Stimulated activated CD4-positive, alpha-beta T cell treated with anti-CD3 and anti-CD28 coated beads, TNF-alpha, amount 100 ng/mL, for 1 hour (primary cell): ENCODE results near the gene COTL1.

Experiments used
- DNase-seq, 3 donors: peaks; one replicate each; pipeline ENCODE4 v3.0.0-alpha.2; 2020; ENCODE audit warnings: low read depth in 3 of 3, low spot score in 1 of 3

COTL1 gene

DNA sequence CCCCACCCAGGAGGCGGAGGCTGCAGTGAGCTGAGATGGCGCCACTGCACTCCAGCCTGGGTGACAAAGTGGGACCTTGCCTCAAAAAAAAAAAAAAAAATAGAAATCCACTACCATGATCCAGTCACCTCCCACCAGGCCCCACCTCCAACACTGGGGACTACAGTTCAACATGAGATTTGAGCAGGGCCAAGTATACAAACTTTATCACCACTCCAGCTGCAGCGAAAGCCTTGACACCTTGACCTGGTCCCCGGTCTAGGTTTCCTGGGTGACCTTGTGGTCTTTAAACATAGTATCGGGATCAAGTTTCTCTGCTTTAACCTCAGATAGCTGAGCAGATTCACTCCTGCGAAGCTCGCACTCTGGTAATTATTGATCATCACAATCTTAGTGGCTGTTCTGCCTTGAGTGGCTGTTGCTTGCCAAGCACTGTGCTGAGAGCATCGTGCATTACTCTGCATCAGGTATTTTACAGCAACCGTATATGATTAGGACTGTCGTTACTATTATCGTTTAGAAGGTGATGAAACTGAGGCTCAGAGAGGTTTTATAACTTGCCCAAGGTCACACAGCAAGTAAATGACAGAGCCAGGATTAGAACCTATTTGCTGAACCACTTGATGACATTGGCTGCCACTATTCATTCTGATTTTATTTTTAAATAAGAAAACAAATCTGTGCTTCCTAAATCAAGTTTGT lies 63.1 kb downstream of the COTL1 start:
- DNase-seq = no peak

DNA sequence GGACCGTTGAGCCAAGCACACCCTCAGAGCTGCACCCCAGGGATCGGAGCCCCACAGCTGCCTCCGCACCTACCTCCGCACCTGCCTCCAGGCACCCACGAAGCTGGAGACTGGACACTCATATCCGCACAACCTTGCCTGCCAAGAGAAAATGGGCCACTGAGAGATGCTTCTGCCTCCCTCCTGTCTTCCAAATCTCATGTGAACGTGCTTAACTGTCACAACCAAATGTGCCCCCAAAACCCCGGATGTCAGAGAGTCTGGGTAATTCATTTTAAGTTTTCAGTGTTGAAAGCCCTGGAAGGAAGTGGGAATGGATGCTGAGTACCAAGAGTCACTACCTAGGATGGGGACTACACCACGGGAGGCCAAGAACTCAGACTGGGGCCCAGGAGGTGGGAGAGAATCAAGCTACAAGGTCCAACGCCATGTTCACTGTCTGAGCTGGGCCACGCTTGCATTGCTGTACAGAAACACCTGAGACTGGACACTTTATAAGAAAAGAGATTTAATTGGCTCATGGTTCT lies 63.9 kb downstream of the COTL1 start:
- no peak for DNase-seq

DNA sequence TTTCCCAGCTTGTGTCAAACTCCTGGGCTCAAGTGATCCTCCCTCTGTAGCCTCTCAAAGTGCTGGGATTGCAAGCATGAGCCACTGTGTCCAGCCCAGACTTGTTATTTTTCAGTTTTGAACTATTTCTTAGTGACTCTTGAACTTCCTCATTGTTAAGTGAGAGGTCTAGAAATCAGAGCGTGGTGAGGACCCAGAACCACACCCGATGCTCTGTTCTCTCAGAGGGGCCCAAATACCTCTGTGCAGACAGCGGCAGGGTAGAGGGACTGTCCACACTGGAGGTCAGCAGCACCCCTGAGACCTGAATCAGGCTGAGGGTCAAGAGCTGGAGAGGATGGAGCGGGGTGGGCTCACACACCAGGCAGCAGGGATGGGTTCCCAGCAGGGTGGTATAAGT lies 65.7 kb downstream of the COTL1 start:
- no peak for DNase-seq

DNA sequence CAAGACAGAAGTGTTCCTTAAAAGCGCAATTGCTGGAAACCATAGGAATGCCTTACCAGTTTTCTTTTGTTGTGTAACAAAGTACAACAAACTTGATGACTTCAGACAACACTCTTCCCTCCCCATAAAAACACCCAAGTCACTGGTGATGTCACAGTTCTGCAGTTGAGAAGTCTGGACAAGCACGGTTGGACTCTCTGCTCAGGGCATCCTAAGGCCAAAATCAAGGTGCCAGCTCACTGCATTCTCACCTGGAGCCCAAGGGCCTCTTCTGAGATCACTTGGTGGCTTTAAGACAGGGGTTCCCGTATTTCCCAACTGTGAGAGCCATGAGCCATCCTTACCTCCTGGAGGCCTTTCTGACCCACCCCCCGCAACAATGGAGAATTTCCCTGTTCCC lies 67.8 kb downstream of the COTL1 start:
- DNase-seq = no peak

DNA sequence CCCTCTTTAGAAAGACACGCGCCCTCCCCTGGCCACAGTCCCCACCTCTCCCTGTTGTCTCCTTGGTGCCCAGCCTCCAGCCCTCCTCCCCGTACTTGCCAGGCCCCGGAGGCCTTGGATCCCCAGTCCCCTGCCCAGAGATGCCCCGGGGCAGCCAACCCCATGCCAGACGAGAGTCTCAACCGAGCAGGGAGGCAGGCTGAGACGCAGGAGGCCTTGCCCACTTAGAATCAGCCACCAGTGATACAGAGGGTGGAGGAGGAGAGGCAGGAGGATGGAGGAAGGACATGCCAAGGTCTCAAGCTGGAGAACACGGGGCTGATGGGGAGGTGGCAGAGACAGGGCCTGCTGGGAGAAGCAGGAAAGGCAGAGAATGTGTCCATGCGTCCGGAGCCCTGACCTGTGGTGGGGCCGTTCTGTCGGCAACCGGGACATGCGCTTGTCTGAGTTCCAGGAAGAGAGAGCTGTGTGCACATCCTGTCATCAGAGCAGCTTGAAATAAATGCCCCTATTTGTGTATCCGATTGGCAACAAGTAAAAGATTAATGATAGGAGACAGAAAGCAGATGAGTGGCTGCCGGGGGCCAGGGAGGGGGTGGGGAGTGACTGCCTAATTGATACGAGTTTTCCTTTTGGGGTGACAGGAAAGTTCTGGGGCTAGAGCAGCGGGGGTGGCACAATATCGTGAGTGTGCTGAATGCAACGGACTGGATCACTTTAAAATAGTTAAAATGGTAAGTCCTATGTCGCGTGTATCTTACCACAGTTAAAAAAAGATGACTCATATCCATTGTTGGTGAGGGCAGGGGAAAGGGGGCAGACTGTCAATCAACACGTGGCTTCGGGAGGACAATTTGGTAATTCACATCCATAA lies 68.7 kb downstream of the COTL1 start:
- no peak for DNase-seq

DNA sequence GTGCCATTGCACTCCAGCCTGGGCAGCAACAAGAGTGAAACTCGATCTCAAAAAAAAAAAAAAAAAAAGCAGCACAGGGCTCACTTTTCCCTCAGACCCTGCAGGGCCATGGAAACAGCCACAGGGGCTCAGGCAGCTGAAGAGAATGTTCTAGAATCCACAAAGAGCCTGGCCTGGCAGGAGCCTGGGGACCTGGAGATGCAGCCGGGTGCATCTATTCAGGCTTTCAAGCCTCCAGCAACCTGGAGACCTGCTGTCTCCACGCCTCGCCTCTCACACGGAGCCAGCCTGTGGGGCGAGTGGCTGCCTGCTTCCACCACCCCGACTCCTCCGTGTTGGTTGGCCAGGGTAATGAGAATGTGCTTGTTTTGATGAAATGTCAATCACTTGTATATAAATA lies 69.4 kb downstream of the COTL1 start:
- no peak for DNase-seq

DNA sequence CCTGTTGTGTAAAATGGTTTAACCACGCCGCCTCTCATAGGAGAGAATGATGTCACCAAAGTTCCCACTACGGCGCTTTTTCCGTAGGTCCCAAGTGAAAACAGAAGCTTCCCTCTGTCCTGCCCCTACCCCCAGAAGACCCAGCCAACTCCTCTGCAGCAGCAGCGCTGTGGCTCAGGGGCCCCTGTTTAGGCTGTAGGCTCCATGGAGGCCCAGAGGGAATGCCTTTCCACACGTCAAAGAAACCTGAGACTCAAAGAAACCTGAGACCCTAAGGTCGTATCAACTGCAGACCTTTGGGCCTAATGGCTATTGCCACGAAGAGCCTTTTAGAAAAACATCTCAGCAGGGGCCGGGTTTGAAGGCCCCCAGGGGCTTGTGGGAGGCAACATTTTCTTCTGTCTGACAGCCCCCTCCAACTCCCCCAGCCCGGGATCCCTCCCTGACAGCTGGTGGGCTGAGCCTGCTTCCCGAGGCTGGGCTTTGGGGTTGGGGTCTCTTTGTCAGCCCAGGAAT lies 70.3 kb downstream of the COTL1 start:
- DNase-seq = no peak

DNA sequence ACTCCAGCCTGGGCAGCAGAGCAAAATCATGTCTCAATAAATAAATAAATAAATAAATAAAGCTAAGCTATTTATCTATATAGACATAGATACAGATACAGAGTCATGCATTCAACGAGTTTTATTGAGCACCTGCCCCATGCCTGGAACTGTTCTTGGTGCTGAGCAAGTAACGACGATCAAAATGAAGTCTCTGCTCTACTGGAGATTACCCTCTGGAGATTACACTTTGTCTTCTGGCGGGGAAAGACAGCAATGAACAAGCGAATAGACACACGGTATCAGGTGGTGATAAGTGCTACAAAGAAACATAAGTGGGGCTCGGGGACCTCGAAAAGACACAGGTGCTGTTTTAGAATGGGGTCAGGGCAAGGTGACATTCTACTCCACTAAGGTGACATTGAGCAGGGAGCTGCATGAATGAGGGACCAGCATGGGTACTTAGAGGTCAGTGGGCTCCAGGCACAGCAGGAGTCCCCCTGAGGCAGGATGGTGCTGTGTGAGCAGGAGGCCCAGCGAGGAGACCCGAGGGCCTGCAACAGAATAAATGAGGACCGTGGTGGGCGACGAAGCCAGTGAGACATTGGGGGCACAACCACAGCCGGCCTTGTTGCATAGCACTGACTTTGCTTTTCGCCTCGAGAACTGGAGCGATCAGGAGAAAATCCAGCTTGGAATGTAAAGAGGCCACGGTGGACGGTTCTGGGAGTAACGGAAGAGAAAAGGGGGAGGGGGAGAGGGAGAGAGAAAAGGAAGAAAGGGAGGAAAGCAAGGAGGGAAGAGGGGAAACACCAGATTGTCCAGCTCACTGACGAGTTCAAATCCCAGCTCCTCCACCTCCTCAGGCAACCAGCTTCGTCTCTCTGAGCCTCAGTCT lies 71.0 kb downstream of the COTL1 start:
- no peak for DNase-seq

DNA sequence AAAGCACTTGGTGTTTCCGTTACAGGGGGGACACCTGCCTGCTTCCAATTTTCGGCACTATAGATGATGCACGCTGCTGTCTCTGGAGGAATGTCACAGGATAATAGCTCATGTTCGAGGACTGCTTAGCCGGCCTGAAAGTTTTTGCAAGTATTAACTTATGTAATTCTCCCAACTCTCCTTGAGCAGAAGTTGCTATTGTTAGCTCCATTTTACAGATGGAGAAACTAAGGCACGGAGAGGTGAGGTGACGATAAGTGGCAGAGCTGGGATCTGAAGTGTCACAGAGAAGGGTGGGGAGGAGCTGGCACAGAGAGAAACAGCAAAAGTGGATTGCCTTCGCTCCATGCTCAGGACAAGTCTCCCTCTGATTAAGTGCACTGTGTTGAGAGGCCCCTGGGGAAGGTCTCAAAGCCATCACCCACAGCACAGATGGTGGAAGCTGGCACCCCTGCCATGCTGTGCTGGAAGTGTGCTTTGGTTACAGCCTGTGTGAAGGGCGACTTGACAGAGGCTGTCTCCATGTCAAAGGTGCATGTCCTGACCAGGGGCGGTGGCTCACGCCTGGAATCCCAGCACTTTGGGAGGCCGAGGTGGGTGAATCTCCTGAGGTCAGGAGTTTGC lies 72.7 kb downstream of the COTL1 start:
- no peak for DNase-seq

DNA sequence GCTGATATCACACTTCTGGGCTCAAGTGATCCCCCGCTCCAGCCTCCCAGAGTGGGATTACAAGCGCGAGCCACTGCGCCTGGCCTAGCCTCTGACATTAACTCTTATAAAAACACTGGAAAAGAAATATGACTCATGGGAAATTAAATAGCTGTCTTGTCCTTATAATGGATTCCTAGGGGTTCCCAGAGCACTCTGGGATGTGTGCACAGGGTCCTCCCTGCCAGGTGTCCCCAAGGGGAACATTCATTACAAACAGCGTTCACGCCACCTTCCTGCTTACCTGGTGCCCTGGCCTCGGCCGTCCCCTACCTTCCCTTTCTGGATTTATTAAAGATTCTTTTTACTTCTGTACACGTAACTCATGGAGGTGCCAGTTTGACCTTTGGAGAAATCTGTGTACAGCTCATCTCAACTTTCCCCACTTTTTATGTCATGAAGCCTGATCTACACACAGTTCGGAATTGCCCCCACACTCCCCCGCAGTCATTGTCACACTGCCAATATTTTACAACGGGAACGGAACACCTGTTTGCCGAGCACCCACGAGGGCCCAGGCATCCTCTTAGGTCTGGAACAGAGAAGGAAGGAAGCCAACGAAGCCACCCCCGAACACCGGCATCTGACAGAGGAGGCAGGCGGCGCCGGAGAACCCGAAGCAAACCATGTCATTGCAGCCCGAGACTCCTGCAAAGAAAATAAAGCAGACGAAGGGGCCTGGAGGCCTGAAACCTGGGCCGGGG lies 73.7 kb downstream of the COTL1 start:
- no peak for DNase-seq

DNA sequence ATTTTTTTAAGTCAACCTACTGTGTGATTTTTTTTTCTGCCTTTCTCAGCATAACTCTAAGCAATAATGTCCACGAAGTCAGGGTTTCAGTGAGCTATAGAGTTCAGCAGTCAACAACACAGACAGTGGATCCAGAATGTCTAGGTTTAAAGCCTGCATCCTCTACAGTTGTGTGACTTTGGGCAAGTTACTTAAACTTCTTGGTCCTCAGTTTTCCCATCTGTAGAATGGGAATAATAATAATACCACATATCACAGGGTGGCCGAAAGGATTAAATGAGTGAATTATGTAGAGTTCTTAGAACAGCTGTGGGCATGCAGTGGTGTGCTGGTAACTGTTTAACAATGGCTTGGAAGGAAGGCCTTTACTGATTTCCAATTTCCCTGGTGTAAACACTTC lies 74.6 kb downstream of the COTL1 start:
- no peak for DNase-seq

DNA sequence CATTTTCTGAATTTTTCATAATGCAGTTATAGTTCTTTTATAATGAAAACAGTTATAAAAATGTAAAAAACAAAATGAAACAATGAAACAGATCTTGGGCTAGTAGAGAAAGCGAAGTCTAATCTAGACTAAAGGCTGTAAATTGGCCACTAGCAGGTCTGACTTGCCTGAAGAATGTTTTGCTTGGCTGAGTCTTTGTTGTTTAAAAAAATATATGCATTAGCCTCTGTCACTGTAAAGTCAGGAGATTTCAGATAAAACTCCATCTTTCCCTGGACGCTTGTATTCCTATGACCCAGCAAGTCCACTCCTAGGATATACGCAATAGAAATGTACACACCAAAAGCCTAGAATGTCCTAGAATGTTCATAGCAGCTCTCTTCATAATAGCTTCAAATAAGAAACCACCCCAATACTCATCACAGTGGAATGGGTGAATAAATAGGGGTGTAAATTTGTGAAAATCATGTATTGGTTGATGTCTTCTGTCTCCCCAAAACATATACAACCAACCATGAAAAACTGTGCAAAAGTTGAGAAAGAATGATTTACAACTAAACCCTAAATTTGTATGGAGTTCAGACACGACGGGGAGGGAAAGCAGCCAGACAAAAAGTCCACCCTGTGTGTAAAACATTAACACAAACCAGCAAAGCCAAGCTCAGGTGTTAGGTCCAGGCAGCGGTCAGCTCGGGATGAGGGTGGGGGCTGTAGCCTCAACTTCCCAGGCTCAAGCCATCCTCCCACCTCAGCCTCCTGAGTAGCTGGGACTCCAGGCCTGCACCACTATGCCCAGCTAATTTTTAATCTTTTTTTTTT lies 75.7 kb downstream of the COTL1 start:
- no peak for DNase-seq

DNA sequence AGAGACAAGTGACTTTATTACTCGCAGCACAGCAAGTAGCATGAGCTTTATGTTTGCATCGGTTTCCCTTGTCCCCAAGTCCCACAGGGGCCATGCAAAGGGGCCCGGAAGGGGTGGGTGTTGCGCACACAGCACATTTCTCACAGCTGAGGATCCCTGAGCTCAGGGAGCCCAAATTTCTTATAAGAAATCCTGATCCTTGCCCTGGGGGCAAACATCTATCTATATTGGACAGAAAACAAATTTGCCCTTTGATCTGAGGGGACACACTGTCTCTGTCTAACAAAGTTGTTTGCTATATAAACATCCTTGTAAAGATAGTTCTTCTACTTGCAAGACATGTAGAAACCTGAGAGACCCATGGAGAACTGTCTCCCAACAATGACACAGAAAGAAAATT lies 77.7 kb downstream of the COTL1 start:
- no peak for DNase-seq

DNA sequence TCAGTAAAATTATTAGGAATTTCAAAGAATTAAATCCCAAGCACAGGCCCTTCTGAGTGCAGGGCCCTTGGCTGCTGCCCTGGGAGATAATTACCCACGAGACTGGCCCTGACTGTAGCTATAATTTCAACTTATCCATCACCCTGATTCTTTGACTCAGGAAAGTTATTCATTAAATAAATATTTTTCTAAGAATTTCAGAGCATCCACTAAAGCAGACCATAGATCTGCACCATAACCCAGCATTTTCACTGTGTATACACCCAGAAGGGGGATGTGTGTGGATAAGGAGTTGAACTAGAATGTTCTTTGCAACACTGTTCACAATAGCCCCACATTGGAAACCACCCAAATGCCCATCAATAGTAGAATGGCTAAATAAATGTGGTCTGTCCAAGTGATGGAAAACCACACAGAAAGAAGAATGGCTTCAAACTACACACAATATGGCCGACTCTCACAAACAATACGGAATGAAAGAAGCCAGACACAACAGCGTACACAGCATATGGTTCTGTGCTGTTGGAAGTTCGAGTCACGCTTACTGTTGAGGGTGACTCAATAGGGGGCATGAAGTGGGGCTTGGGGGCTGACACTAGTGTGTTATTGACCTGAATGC lies 79.5 kb downstream of the COTL1 start:
- DNase-seq = no peak

DNA sequence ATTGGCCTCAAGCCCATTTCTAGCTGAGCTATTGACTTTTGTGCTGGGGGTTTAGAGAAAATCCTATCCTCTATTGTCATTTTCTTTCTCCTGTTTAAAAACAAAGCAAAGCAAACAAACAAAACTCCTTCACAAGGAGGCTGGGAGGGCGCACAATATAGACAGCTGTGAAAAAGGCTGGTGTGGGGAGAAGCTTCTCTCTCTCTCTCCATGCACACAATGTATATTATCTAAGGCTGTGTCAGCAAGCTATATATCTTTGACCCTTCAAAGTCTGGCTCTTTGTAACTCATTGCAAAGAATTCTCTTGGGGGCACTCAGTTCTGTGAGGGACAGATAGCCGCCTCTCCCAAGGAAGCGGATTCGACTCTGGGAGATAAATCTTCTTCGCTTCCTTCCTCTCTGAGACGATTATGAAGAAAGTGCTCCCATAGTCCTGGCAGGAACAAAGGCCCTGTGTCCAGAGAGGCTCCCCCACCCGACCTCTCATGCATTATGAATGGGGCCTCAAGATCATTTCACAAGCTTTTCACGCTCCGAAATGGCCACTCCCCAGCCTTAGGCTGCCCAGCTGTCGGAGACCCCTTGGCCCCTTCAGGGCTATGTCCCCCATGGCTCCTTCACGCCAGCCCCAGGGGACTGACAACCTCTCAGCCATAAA lies 80.3 kb downstream of the COTL1 start:
- no peak for DNase-seq

DNA sequence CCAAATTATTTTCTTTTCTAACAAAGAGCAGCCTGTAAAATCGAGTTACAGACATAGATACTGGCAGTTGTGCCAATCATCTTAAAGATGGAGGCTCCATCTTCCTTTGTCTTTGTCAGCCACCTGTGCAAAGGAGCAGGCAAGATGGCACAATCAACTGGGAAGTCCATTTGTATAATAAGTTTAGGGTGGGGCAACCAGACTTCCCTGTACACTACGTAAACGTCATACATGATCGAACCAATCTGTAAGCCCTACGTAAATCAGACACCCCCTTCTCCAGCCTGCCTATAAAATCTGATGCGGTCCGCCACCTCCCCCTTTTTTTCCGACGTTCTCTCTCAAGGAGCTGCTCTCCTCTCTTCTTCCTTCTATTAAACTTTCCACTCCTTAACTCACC lies 82.0 kb downstream of the COTL1 start:
- DNase-seq = no peak

DNA sequence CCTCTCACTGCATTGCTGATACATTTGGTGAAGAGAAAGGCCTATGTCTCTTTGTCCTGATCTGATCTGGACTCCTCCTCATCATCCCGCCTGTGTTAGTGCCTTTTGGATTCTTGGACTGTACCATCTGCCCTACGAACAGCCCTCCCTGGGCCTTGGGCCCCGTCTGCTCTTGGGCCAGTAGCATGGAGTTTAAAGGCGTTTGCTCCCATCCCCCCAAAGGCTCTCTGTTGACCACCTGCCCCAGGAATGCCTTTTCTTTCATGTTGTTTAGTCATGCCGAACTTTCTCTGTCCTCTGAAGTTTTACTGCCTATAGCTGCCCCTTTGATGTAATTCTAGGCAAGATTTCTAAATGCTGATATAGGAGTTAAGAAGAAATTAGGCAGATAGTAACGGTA lies 82.5 kb downstream of the COTL1 start:
- no peak for DNase-seq

DNA sequence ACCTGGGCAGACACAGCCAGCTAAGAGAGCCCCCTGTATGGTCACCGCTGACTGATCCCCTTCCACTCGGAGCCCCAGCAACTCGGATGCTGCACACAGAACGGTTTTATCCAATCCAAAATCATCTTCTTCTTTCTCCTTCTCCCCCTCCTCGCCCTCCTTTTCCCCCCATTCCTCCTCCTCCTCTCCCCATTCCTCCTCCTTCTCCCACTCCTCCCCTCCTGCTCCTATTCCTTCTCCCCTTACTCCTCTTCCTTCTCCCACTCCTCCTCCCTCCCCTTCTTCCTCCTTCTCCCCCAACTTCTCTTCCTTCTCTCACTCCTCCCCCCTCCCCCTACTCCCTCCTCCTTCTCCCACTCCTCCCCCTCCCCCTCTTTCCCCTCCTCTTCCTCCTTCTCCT lies 83.1 kb downstream of the COTL1 start:
- DNase-seq = no peak
